GM19240 (cell line): ENCODE measurements around the gene EXT2.

Experiments
- DNase-seq: peaks from one replicate; pipeline ENCODE4 v3.0.0; 2011; ENCODE audit warnings: low spot score; ENCODE audit not compliant: insufficient read length

EXT2 gene

GRCh38 chr11:44199816-44200215, 104.3 kb downstream of the EXT2 start:
- DNase-seq = no peak

GRCh38 chr11:44203270-44204043, 108.0 kb downstream of the EXT2 start:
- no peak for DNase-seq

GRCh38 chr11:44205352-44205751, 109.9 kb downstream of the EXT2 start:
- no peak for DNase-seq

- DNase-seq = no peak
Measured at GRCh38 chr11:44205836-44206235, 110.4 kb downstream of the EXT2 start.

GRCh38 chr11:44207292-44207691, 111.8 kb downstream of the EXT2 start:
- DNase-seq = no peak

GRCh38 chr11:44208976-44209603, 113.6 kb downstream of the EXT2 start:
- no peak for DNase-seq

- no peak for DNase-seq
Measured at GRCh38 chr11:44212128-44212527, 116.7 kb downstream of the EXT2 start.

- no peak for DNase-seq
Measured at GRCh38 chr11:44213148-44213547, 117.7 kb downstream of the EXT2 start.

GRCh38 chr11:44217432-44217831, 122.0 kb downstream of the EXT2 start:
- no peak for DNase-seq

GRCh38 chr11:44219830-44220796, 124.6 kb downstream of the EXT2 start:
- no peak for DNase-seq

- DNase-seq = no peak
Measured at GRCh38 chr11:44221456-44221855, 126.0 kb downstream of the EXT2 start.

GRCh38 chr11:44221992-44222391, 126.5 kb downstream of the EXT2 start:
- no peak for DNase-seq

- DNase-seq = no peak
Measured at GRCh38 chr11:44223238-44223637, 127.8 kb downstream of the EXT2 start.

- DNase-seq = no peak
Measured at GRCh38 chr11:44224867-44225501, 129.5 kb downstream of the EXT2 start.

- DNase-seq = no peak
Measured at GRCh38 chr11:44226490-44226889, 131.0 kb downstream of the EXT2 start.

- DNase-seq = no peak
Measured at GRCh38 chr11:44226945-44227344, 131.5 kb downstream of the EXT2 start.

GRCh38 chr11:44228379-44228778, 132.9 kb downstream of the EXT2 start:
- DNase-seq = no peak

- no peak for DNase-seq
Measured at GRCh38 chr11:44229098-44229497, 133.6 kb downstream of the EXT2 start.

GRCh38 chr11:44229624-44230023, 134.1 kb downstream of the EXT2 start:
- DNase-seq = no peak

- DNase-seq = no peak
Measured at GRCh38 chr11:44235765-44236201, 140.3 kb downstream of the EXT2 start.

GRCh38 chr11:44236296-44236695, 140.8 kb downstream of the EXT2 start:
- DNase-seq = no peak
